Measurements from ENCODE around the gene ARHGAP10.

DNA sequence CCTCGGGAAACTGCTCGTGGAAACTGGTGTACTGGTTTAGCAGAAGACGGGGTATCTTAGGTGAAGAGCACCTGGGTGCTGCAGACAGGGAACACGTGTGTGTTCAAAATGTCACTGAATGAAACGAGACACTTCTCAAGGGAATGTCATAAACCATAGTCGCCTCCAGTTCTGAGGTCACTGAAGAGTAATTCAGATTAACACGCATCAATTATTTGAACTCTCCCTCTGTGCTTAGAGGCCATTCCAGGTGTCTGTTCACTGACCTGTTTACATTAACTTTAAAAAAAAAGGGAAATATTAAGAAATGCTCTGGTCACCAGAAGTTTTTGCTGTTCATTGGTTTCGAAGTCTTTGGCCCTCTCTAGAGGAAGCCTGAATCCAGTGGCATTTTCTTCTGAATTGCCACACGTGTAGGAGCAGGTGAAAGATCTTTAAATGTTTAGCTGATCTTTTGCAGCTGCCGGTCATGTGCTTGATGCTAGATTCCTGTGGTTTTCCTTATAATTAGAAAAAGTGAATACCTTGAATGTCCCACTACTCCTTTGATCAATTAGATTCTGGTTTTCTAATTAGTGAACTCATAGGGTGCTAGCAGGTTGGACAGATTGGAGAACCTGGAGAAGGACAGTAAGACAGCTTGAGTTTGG is 330.5 kb downstream of the ARHGAP10 start:
- TF ChIP-seq EZH2 (optimal IDR thresholded peaks at IDR 0.05; ENCODE audit: low read depth, low read length) (no peak), EZH2phosphoT487 (IDR thresholded peaks at IDR 0.05; ENCODE audit: low read length) (no peak)
- TF ChIP-seq, protein P1, sequence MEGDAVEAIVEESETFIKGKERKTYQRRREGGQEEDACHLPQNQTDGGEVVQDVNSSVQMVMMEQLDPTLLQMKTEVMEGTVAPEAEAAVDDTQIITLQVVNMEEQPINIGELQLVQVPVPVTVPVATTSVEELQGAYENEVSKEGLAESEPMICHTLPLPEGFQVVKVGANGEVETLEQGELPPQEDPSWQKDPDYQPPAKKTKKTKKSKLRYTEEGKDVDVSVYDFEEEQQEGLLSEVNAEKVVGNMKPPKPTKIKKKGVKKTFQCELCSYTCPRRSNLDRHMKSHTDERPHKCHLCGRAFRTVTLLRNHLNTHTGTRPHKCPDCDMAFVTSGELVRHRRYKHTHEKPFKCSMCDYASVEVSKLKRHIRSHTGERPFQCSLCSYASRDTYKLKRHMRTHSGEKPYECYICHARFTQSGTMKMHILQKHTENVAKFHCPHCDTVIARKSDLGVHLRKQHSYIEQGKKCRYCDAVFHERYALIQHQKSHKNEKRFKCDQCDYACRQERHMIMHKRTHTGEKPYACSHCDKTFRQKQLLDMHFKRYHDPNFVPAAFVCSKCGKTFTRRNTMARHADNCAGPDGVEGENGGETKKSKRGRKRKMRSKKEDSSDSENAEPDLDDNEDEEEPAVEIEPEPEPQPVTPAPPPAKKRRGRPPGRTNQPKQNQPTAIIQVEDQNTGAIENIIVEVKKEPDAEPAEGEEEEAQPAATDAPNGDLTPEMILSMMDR (IDR thresholded peaks at IDR 0.05; ENCODE audit: low read length) = no peak

Data from MM.1S (cell line).